OCI-LY1 (cell line): ENCODE results near the gene NELL1.

Source experiments
- H2AFZ ChIP-seq: fragments of 200-600 bp; sonication (generic), shearing (Covaris generic); 2 replicates; pipeline ENCODE4 v1.6.0; 2014; ENCODE audit warnings: antibody characterized with exemption, mild to moderate bottlenecking, low read length
- H3F3A ChIP-seq: fragments of 200-600 bp; sonication (generic), shearing (Covaris generic); 2 replicates; pipeline ENCODE4 v1.6.0; 2014; ENCODE audit warnings: mild to moderate bottlenecking, antibody characterized with exemption, low read length, moderate library complexity; ENCODE audit not compliant: insufficient read depth
- H3K27ac ChIP-seq: fragments of 200-600 bp; sonication (generic); 2 replicates; pipeline ENCODE4 v1.5.1; 2014; ENCODE audit warnings: low read length, mixed run types, mild to moderate bottlenecking, low read depth; ENCODE audit not compliant: poor library complexity, severe bottlenecking
- H3K27me3 ChIP-seq: fragments of 200-600 bp; sonication (generic); 2 replicates; pipeline ENCODE4 v1.6.0; 2014; ENCODE audit warnings: antibody characterized with exemption, mild to moderate bottlenecking, low read length, moderate library complexity; ENCODE audit not compliant: insufficient read depth
- H3K36me3 ChIP-seq: fragments of 200-600 bp; sonication (generic); 2 replicates; pipeline ENCODE4 v1.6.1; 2014; ENCODE audit warnings: mild to moderate bottlenecking, antibody characterized with exemption, low read length, moderate library complexity, mixed read lengths; ENCODE audit not compliant: insufficient read depth
- H3K4me1 ChIP-seq: fragments of 200-600 bp; sonication (generic); 2 replicates; pipeline ENCODE4 v1.5.1; 2014; ENCODE audit warnings: mild to moderate bottlenecking, low read length, moderate library complexity; ENCODE audit not compliant: insufficient read depth, severe bottlenecking
- H3K4me2 ChIP-seq: fragments of 200-600 bp; sonication (generic), shearing (Covaris generic); 2 replicates; pipeline ENCODE4 v1.6.1; 2014; ENCODE audit warnings: low read length
- H3K4me3 ChIP-seq: fragments of 200-600 bp; sonication (generic); 2 replicates; pipeline ENCODE4 v1.5.1; 2014; ENCODE audit warnings: low read length, low read depth, mild to moderate bottlenecking, mixed read lengths; ENCODE audit not compliant: poor library complexity, severe bottlenecking
- H3K79me2 ChIP-seq: fragments of 200-600 bp; shearing (Covaris generic); 2 replicates; pipeline ENCODE4 v1.6.1; 2016; ENCODE audit warnings: mixed run types, low read length, mixed read lengths; ENCODE audit not compliant: insufficient read depth
- H3K9ac ChIP-seq: fragments of 200-600 bp; sonication (generic), shearing (Covaris generic); 2 replicates; pipeline ENCODE4 v1.6.1; 2014; ENCODE audit warnings: mild to moderate bottlenecking, low read length, mixed read lengths
- H3K9me2 ChIP-seq: fragments of 200-600 bp; sonication (generic), shearing (Covaris generic); 2 replicates; pipeline ENCODE4 v1.6.1; 2014; ENCODE audit warnings: low read depth, mild to moderate bottlenecking, low read length, mixed read lengths
- H3K9me3 ChIP-seq: fragments of 200-600 bp; shearing (Covaris generic); 2 replicates; pipeline ENCODE4 v1.6.1; 2014; ENCODE audit warnings: low read length, mixed read lengths
- H4K20me1 ChIP-seq: fragments of 200-600 bp; sonication (generic), shearing (Covaris generic); 2 replicates; pipeline ENCODE4 v1.6.0; 2016; ENCODE audit warnings: mild to moderate bottlenecking, low read length; ENCODE audit not compliant: insufficient read depth
- EZH2 ChIP-seq: fragments of 200-600 bp; sonication (generic), shearing (Covaris generic); IDR thresholded peaks from 2 replicates; pipeline ENCODE4 v1.8.0; 2017; ENCODE audit warnings: borderline replicate concordance, mixed run types, mild to moderate bottlenecking, antibody characterized with exemption, low read length, moderate library complexity, mixed read lengths
- TF ChIP-seq, protein P1 (sequence below): fragments of 200-600 bp; sonication (generic), shearing (Covaris generic); IDR thresholded peaks from 2 replicates; pipeline ENCODE4 v1.5.1; 2017; ENCODE audit warnings: mild to moderate bottlenecking, antibody characterized with exemption, low read length, moderate library complexity, mixed read lengths

The NELL1 gene

GRCh38 chr11:20910733-20911132 lies 241.3 kb downstream of the NELL1 start:
- no peak overlapping the region for H3K4me2 ChIP-seq

GRCh38 chr11:20912065-20912821 lies 242.9 kb downstream of the NELL1 start:
- no peak overlapping the region for H3K4me2 ChIP-seq

More at GRCh38 chr11:20910733-20911132, 241.3 kb downstream of the NELL1 start:
- Histone ChIP-seq H3F3A (no peaks in the 10 kb centered on the region), H3K9me2 (no peaks in the 10 kb centered on the region), H3K9ac (no peak overlapping the region), H3K27me3 (no peaks in the 10 kb centered on the region), H3K36me3 (no peaks in the 10 kb centered on the region), H3K4me3 (no peak overlapping the region), H3K4me1 (no peaks in the 10 kb centered on the region), H3K9me3 (no peaks in the 10 kb centered on the region), H3K27ac (no peak overlapping the region), H3K79me2 (no peaks in the 10 kb centered on the region), H4K20me1 (no peaks in the 10 kb centered on the region), H2AFZ (no peak overlapping the region)
- TF ChIP-seq, protein P1, sequence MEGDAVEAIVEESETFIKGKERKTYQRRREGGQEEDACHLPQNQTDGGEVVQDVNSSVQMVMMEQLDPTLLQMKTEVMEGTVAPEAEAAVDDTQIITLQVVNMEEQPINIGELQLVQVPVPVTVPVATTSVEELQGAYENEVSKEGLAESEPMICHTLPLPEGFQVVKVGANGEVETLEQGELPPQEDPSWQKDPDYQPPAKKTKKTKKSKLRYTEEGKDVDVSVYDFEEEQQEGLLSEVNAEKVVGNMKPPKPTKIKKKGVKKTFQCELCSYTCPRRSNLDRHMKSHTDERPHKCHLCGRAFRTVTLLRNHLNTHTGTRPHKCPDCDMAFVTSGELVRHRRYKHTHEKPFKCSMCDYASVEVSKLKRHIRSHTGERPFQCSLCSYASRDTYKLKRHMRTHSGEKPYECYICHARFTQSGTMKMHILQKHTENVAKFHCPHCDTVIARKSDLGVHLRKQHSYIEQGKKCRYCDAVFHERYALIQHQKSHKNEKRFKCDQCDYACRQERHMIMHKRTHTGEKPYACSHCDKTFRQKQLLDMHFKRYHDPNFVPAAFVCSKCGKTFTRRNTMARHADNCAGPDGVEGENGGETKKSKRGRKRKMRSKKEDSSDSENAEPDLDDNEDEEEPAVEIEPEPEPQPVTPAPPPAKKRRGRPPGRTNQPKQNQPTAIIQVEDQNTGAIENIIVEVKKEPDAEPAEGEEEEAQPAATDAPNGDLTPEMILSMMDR, result no peak
- TF ChIP-seq EZH2, result no peak

GRCh38 chr11:20912922-20913512 lies 243.6 kb downstream of the NELL1 start:
- TF ChIP-seq, protein P1, result no peak
- no peak for TF ChIP-seq EZH2
- H3K4me1 ChIP-seq, result no peaks in the 10 kb centered on the region
- H3K36me3 ChIP-seq, result no peaks in the 10 kb centered on the region
- no peaks in the 10 kb centered on the region for H3F3A ChIP-seq
- H4K20me1 ChIP-seq, result no peaks in the 10 kb centered on the region
- no peaks in the 10 kb centered on the region for H3K9me2 ChIP-seq
- H3K4me2 ChIP-seq, result no peak overlapping the region
- H3K9me3 ChIP-seq, result no peaks in the 10 kb centered on the region
- no peak overlapping the region for H3K9ac ChIP-seq
- H3K27me3 ChIP-seq, result no peaks in the 10 kb centered on the region
- no peak overlapping the region for H2AFZ ChIP-seq
- H3K4me3 ChIP-seq, result no peak overlapping the region
- H3K27ac ChIP-seq, result no peak overlapping the region
- no peaks in the 10 kb centered on the region for H3K79me2 ChIP-seq

More at GRCh38 chr11:20912065-20912821, 242.9 kb downstream of the NELL1 start:
- no peaks in the 10 kb centered on the region for H3K9me3 ChIP-seq
- H2AFZ ChIP-seq, result no peak overlapping the region
- H3K79me2 ChIP-seq, result no peaks in the 10 kb centered on the region
- no peaks in the 10 kb centered on the region for H3K27me3 ChIP-seq
- no peak overlapping the region for H3K27ac ChIP-seq
- no peaks in the 10 kb centered on the region for H3K9me2 ChIP-seq
- no peaks in the 10 kb centered on the region for H3K36me3 ChIP-seq
- no peak overlapping the region for H3K9ac ChIP-seq
- no peaks in the 10 kb centered on the region for H4K20me1 ChIP-seq
- no peaks in the 10 kb centered on the region for H3F3A ChIP-seq
- no peak overlapping the region for H3K4me3 ChIP-seq
- no peak for TF ChIP-seq EZH2
- TF ChIP-seq, protein P1, result no peak
- H3K4me1 ChIP-seq, result no peaks in the 10 kb centered on the region
